Measurements from ENCODE around the gene DISC1. TPM values are rescaled to one million over a fixed set of nuclear protein-coding genes. Genes with fewer than 3 reads are reported as not detected.
"Not testable (repeated sequence)": the region's sequence is repeated elsewhere in the genome, so short reads cannot be mapped to it uniquely, and the experiment has no call there.

The DISC1 gene
- total RNA-seq, 1 experiment from 2014 or later: 0.36 TPM

GRCh38 chr1:231643935-231644237, 17.3 kb downstream of the DISC1 start:
- no peaks in the 10 kb centered on the region for H3K9me3 ChIP-seq (ENCODE audit: control insufficient read depth, insufficient read depth, low read depth, low read length)
- TF ChIP-seq TCF7L2 (IDR thresholded peaks at IDR 0.05; ENCODE audit: low read depth, low read length) (no peak), SIN3A (IDR thresholded peaks at IDR 0.05; ENCODE audit: borderline replicate concordance, insufficient read depth, low read depth, low read length) (no peak), POLR2AphosphoS5 (IDR thresholded peaks at IDR 0.05; ENCODE audit: low read depth, low read length) (no peak), CTCF (IDR thresholded peaks at IDR 0.05) (no peak), REST (IDR thresholded peaks at IDR 0.05; ENCODE audit: insufficient read depth in 1 of 2, low read depth in 2 of 2, low read length in 1 of 2) (no peak)
- no TSS peak for BruUV-seq (replicated peaks)
- H3K4me3 ChIP-seq (ENCODE audit: low read depth in 2 of 2, low read length in 2 of 2): no peak overlapping the region
- intact Hi-C loops (cut with micrococcal nuclease; ENCODE audit: unreplicated experiment) (no loop called here), in situ Hi-C loops (cut with HindIII; ENCODE audit: low pct_unique_long_range_greater_than_20kb, low sequenced_read_pairs) (no loop called here)
- no peaks in the 10 kb centered on the region for H3K27me3 ChIP-seq (ENCODE audit: control insufficient read depth, insufficient read depth, low read length)
- POLR2A ChIA-PET: no interaction called here
- no peaks in the 10 kb centered on the region for H3K36me3 ChIP-seq (ENCODE audit: control insufficient read depth, insufficient read depth, low read length)
- H3K27ac ChIP-seq (ENCODE audit: low read length): no peak overlapping the region
- no peaks in the 10 kb centered on the region for H3K4me1 ChIP-seq (ENCODE audit: control insufficient read depth, insufficient read depth, low read length)
- CTCF ChIA-PET: no interaction called here
- DNase-seq (ENCODE audit: low read depth, low spot score) (no peak), ATAC-seq (no peak)

GRCh38 chr1:231645634-231646033, 19.0 kb downstream of the DISC1 start:
- H3K36me3 ChIP-seq (ENCODE audit: control insufficient read depth, insufficient read depth, low read length); CTCF ChIA-PET; BruUV-seq (replicated peaks); intact Hi-C loops (cut with micrococcal nuclease; ENCODE audit: unreplicated experiment); H3K27me3 ChIP-seq (ENCODE audit: control insufficient read depth, insufficient read depth, low read length); H3K27ac ChIP-seq (ENCODE audit: low read length); ATAC-seq; DNase-seq (ENCODE audit: low read depth, low spot score); H3K4me1 ChIP-seq (ENCODE audit: control insufficient read depth, insufficient read depth, low read length); in situ Hi-C loops (cut with HindIII; ENCODE audit: low pct_unique_long_range_greater_than_20kb, low sequenced_read_pairs); H3K4me3 ChIP-seq (ENCODE audit: low read depth in 2 of 2, low read length in 2 of 2); POLR2A ChIA-PET; H3K9me3 ChIP-seq (ENCODE audit: control insufficient read depth, insufficient read depth, low read depth, low read length): not testable (repeated sequence)

- DNase-seq (ENCODE audit: low read depth, low spot score); BruUV-seq (replicated peaks); H3K4me1 ChIP-seq (ENCODE audit: control insufficient read depth, insufficient read depth, low read length); POLR2A ChIA-PET; H3K4me3 ChIP-seq (ENCODE audit: low read depth in 2 of 2, low read length in 2 of 2); ATAC-seq; H3K27ac ChIP-seq (ENCODE audit: low read length); H3K27me3 ChIP-seq (ENCODE audit: control insufficient read depth, insufficient read depth, low read length); in situ Hi-C loops (cut with HindIII; ENCODE audit: low pct_unique_long_range_greater_than_20kb, low sequenced_read_pairs); H3K9me3 ChIP-seq (ENCODE audit: control insufficient read depth, insufficient read depth, low read depth, low read length); intact Hi-C loops (cut with micrococcal nuclease; ENCODE audit: unreplicated experiment); H3K36me3 ChIP-seq (ENCODE audit: control insufficient read depth, insufficient read depth, low read length); CTCF ChIA-PET: not testable (repeated sequence)
Measured at GRCh38 chr1:231646165-231646564, 19.6 kb downstream of the DISC1 start.

DNA sequence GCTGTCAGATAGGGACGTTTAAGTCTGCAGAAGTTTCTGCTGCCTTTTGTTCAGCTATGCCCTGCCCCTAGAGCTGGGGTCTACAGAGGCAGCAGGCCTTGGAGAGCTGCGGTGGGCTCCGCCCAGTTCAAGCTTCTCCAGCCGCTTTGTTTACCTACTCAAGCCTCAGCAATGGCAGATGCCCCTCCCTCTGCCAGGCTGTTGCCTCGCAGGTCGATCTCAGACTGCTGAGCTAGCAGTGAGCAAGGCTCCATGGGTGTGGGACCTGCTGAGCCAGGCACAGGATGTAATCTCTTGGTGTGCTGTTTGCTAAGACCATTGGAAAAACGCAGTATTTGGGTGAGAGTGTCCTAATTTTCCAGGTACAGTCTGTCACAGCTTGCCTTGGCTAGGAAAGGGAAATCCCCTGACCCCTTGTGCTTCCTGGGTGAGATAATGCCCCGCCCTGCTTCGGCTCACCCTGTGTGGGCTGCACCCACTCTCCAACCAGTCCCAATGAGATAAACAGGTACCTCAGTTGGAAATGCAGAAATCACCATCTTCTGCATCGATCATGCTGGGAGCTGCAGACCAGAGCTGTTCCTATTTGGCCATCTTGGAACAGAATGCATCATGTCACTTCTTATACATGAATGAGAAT, 25.2 kb downstream of the DISC1 start:
- in situ Hi-C loops (cut with HindIII; ENCODE audit: low pct_unique_long_range_greater_than_20kb, low sequenced_read_pairs); H3K36me3 ChIP-seq (ENCODE audit: control insufficient read depth, insufficient read depth, low read length); H3K9me3 ChIP-seq (ENCODE audit: control insufficient read depth, insufficient read depth, low read depth, low read length); ATAC-seq; POLR2A ChIA-PET; H3K4me1 ChIP-seq (ENCODE audit: control insufficient read depth, insufficient read depth, low read length); DNase-seq (ENCODE audit: low read depth, low spot score); H3K27ac ChIP-seq (ENCODE audit: low read length); H3K4me3 ChIP-seq (ENCODE audit: low read depth in 2 of 2, low read length in 2 of 2); CTCF ChIA-PET; intact Hi-C loops (cut with micrococcal nuclease; ENCODE audit: unreplicated experiment); H3K27me3 ChIP-seq (ENCODE audit: control insufficient read depth, insufficient read depth, low read length); BruUV-seq (replicated peaks): not testable (repeated sequence)
